Measurements from ENCODE around the gene COX11.

Gene COX11

GRCh38 chr17:54982399-54982798, 13.9 kb upstream of the COX11 start:
- TF ChIP-seq MYC (IDR thresholded peaks at IDR 0.05; ENCODE audit: low read depth, low read length) (no peak), MAX (IDR thresholded peaks at IDR 0.05; ENCODE audit: low read depth, low read length) (no peak), POLR2A (IDR thresholded peaks at IDR 0.05; ENCODE audit: extremely low read depth, insufficient read length) (no peak)
- TF ChIP-seq, protein P1, sequence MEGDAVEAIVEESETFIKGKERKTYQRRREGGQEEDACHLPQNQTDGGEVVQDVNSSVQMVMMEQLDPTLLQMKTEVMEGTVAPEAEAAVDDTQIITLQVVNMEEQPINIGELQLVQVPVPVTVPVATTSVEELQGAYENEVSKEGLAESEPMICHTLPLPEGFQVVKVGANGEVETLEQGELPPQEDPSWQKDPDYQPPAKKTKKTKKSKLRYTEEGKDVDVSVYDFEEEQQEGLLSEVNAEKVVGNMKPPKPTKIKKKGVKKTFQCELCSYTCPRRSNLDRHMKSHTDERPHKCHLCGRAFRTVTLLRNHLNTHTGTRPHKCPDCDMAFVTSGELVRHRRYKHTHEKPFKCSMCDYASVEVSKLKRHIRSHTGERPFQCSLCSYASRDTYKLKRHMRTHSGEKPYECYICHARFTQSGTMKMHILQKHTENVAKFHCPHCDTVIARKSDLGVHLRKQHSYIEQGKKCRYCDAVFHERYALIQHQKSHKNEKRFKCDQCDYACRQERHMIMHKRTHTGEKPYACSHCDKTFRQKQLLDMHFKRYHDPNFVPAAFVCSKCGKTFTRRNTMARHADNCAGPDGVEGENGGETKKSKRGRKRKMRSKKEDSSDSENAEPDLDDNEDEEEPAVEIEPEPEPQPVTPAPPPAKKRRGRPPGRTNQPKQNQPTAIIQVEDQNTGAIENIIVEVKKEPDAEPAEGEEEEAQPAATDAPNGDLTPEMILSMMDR (IDR thresholded peaks at IDR 0.05; ENCODE audit: low read depth, low read length), result no peak
- H3K4me3 ChIP-seq (ENCODE audit: low read depth, low read length), result no peak overlapping the region
- DNase-seq (ENCODE audit: low read depth), result no peak

GRCh38 chr17:54980375-54980774, 11.9 kb upstream of the COX11 start:
- no peak overlapping the region for H3K4me3 ChIP-seq (ENCODE audit: low read depth, low read length)
- no peak for DNase-seq (ENCODE audit: low read depth)
- TF ChIP-seq, protein P1 (IDR thresholded peaks at IDR 0.05; ENCODE audit: low read depth, low read length), result no peak

- DNase-seq (ENCODE audit: low read depth), result no peak
These were observed 11.2 kb upstream of the COX11 start for GRCh38 chr17:54979657-54980056.

GRCh38 chr17:54977744-54978143, 9.3 kb upstream of the COX11 start:
- DNase-seq (ENCODE audit: low read depth), result no peak
- no peak overlapping the region for H3K4me3 ChIP-seq (ENCODE audit: low read depth, low read length)
- TF ChIP-seq MYC (IDR thresholded peaks at IDR 0.05; ENCODE audit: low read depth, low read length), result no peak
- TF ChIP-seq POLR2A (IDR thresholded peaks at IDR 0.05; ENCODE audit: extremely low read depth, insufficient read length), result no peak
- no peak for TF ChIP-seq MAX (IDR thresholded peaks at IDR 0.05; ENCODE audit: low read depth, low read length)
- TF ChIP-seq, protein P1 (IDR thresholded peaks at IDR 0.05; ENCODE audit: low read depth, low read length), result no peak

More at GRCh38 chr17:54979657-54980056, 11.2 kb upstream of the COX11 start:
- TF ChIP-seq MYC (IDR thresholded peaks at IDR 0.05; ENCODE audit: low read depth, low read length), result no peak
- TF ChIP-seq, protein P1 (IDR thresholded peaks at IDR 0.05; ENCODE audit: low read depth, low read length), result no peak
- TF ChIP-seq MAX (IDR thresholded peaks at IDR 0.05; ENCODE audit: low read depth, low read length), result no peak
- no peak for TF ChIP-seq POLR2A (IDR thresholded peaks at IDR 0.05; ENCODE audit: extremely low read depth, insufficient read length)
- H3K4me3 ChIP-seq (ENCODE audit: low read depth, low read length), result no peak overlapping the region

DNA sequence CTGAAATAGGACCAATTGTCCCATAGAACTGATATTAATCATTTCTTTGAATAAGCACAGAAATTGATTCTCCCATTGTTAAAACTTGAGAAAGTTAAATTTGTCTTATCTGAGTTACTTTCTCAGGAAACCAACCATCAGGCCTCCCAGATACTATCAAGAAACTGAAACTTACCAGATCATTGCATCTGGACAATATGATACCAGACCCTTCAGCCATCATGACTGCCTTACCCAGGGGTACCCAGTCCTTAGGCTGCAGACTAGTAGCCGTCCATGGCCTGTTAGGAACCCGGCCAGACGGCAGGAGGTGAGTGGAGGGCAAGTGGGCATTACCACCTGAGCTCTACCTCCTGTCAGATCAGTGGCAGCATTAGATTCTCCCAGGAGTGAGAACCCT, 7.9 kb upstream of the COX11 start:
- DNase-seq (ENCODE audit: low read depth), result no peak
- H3K4me3 ChIP-seq (ENCODE audit: low read depth, low read length), result no peak overlapping the region
- TF ChIP-seq MAX (IDR thresholded peaks at IDR 0.05; ENCODE audit: low read depth, low read length) (no peak), POLR2A (IDR thresholded peaks at IDR 0.05; ENCODE audit: extremely low read depth, insufficient read length) (no peak)

GRCh38 chr17:54974759-54975158, 6.3 kb upstream of the COX11 start:
- DNase-seq (ENCODE audit: low read depth), result no peak
- TF ChIP-seq MAX (IDR thresholded peaks at IDR 0.05; ENCODE audit: low read depth, low read length), result no peak
- no peak for TF ChIP-seq MYC (IDR thresholded peaks at IDR 0.05; ENCODE audit: low read depth, low read length)
- TF ChIP-seq, protein P1 (IDR thresholded peaks at IDR 0.05; ENCODE audit: low read depth, low read length), result no peak
- no peak for TF ChIP-seq POLR2A (IDR thresholded peaks at IDR 0.05; ENCODE audit: extremely low read depth, insufficient read length)
- H3K4me3 ChIP-seq (ENCODE audit: low read depth, low read length), result no peak overlapping the region
